H1 (cell line): Measurements from ENCODE around the gene MRPS12. TPM values are rescaled to one million over a fixed set of nuclear protein-coding genes. Genes with fewer than 3 reads are reported as not detected.

ENCODE experiments used
- ASH2L ChIP-seq: fragments of 200-600, 300-600 bp; sonication (generic); IDR thresholded peaks from one replicate; pipeline ENCODE4 v1.7.1; 2017; ENCODE audit warnings: low read length
- KDM5A ChIP-seq: fragments of 200-600 bp; IDR thresholded peaks from 2 replicates; pipeline ENCODE4 v1.7.1; 2012; ENCODE audit warnings: mild to moderate bottlenecking, low read length, inconsistent platforms, mixed read lengths
- SIN3A ChIP-seq, 2 experiments: IDR thresholded peaks in 1 of 2; conservative IDR thresholded peaks in 1 of 2; 2 replicates each; pipeline ENCODE4 v1.6.1; 2011 to 2012; ENCODE audit warnings: low read length in 2 of 2, improper control_type of control experiment in 1 of 2, low read depth in 1 of 2, mild to moderate bottlenecking in 1 of 2
- polyA plus RNA-seq, 7 experiments: library from polyadenylated mRNA; depleted of rRNA in 3 of 7; stranded (reverse) in 5 of 7; unstranded in 2 of 7; fragments of >200 nt in 5 of 7; fragments of 200-250 nt in 2 of 7; gene quantifications; 1 replicate in 5 of 7; 2 replicates in 1 of 7; 4 replicates in 1 of 7; pipeline versions ENCODE4 v1.2.1 to v1.2.3, GENCODE V29; 2011 to 2013; ENCODE audit warnings: missing spikeins in 2 of 7, mixed read lengths in 2 of 7
- total RNA-seq: library from RNA; stranded (reverse); fragmentation: NEBNext Ultra II Directional; extraction: Animal tissue kit (Norgen Biotek cat#: 25700); gene quantifications from 2 replicates; pipeline ENCODE4 v1.2.1, GENCODE V29; 2021

The MRPS12 gene
- total and polyA plus RNA-seq, 2 of the 8 experiments (the other 6 are each of a cell fraction or from before 2014, with no cell fraction given): 79.0 to 175 TPM

DNA sequence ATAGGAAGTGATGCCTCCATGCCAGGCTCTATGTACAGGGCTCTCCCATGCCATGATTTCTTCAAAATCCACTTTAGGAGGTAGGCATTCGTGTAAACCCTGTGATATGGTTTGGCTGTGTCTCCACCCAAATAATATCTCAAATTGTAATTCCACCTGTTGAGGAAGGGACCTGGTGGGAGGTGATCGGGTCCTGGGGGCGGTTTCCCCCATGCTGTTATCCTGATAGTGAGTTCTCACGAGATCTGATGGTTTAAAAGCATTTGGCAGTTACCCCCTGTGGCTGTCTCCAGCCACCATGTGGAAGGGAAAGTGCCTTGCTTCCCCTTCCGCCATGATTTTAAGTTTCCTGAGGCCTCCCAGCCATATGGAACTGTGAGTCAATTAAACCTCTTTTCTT is 8.3 kb upstream of the MRPS12 start (continued):
- TF ChIP-seq KDM5A (no peak), ASH2L (no peak), SIN3A (conservative IDR thresholded peaks at IDR 0.05 in 1 of 2, IDR thresholded peaks at IDR 0.05 in 1 of 2; ENCODE audit: low read depth in 1 of 2, low read length in 2 of 2) (no peak)
